B cell (primary cell): Measurements from ENCODE around the gene ALKBH4. TPM values are rescaled to one million over a fixed set of nuclear protein-coding genes. Genes with fewer than 3 reads are reported as not detected.

ENCODE experiments used
- ATAC-seq: fragments of 200-7000 bp; cut with Tn5 transposase; one replicate; pipeline ENCODE4 v1.10.0; 2021; ENCODE audit warnings: low read depth, mild to moderate bottlenecking, moderate number of reproducible peaks, moderate library complexity
- CTCF ChIA-PET: fragments of 350-600 bp; sonication (Branson Sonifier 250); formaldehyde crosslinking; loops from one replicate; lab custom pipeline; 2021; ENCODE audit warnings: antibody characterized with exemption, inconsistent platforms; lab: Charles Lee
- POLR2A ChIA-PET: fragments of 350-600 bp; sonication (Branson Sonifier 250); formaldehyde crosslinking; loops from one replicate; lab custom pipeline; 2021; ENCODE audit warnings: antibody characterized with exemption; lab: Charles Lee
- DNase-seq: peaks from one replicate; pipeline ENCODE4 v3.0.0; 2013
- H2AFZ ChIP-seq: 2 replicates; pipeline ENCODE4 v1.6.1; 2012; ENCODE audit warnings: mild to moderate bottlenecking, low read depth, low read length; ENCODE audit not compliant: insufficient read depth, poor library complexity, severe bottlenecking
- H3K27ac ChIP-seq, 2 donors: 1 replicate in 1 of 2; 2 replicates in 1 of 2; pipeline ENCODE4 v1.5.1; 2012 to 2013; ENCODE audit warnings: low read length in 2 of 2, mild to moderate bottlenecking in 2 of 2, moderate library complexity in 1 of 2
- H3K27me3 ChIP-seq, 4 experiments: fragments of 200-600 bp in 1 of 4; sonication (generic) in 1 of 4; replicated peaks in 1 of 4; 1 replicate in 2 of 4; 2 replicates in 2 of 4; pipeline versions ENCODE4 v1.6.1 to v1.7.0; 2013 to 2016; ENCODE audit warnings: low read length in 3 of 4, mild to moderate bottlenecking in 2 of 4, mixed read lengths in 1 of 4, moderate library complexity in 1 of 4; ENCODE audit not compliant: insufficient read depth in 4 of 4, control insufficient read depth in 3 of 4; ENCODE audit errors: control extremely low read depth in 1 of 4
- H3K36me3 ChIP-seq, 2 experiments: replicated peaks in 1 of 2; 1 replicate in 1 of 2; 2 replicates in 1 of 2; pipeline versions ENCODE4 v1.6.1 to v1.7.1; 2013; ENCODE audit warnings: low read length in 1 of 2; ENCODE audit not compliant: insufficient read depth in 2 of 2, control insufficient read depth in 1 of 2; ENCODE audit errors: control extremely low read depth in 1 of 2, extremely low read depth in 1 of 2
- H3K4me1 ChIP-seq, 2 donors: fragments of 200-600 bp in 1 of 2; sonication (generic) in 1 of 2; 1 replicate in 1 of 2; 2 replicates in 1 of 2; pipeline versions ENCODE4 v1.5.1 to v1.6.1; 2013 to 2017; ENCODE audit warnings: low read length in 2 of 2; ENCODE audit not compliant: control insufficient read depth in 2 of 2, insufficient read depth in 2 of 2
- H3K4me2 ChIP-seq: replicated peaks from 2 replicates; pipeline ENCODE3; 2012; ENCODE audit warnings: mild to moderate bottlenecking, low read depth, low read length; ENCODE audit not compliant: poor library complexity, severe bottlenecking
- H3K4me3 ChIP-seq, 5 experiments: fragments of 200-600 bp in 1 of 5; sonication (generic) in 1 of 5; 1 replicate in 3 of 5; 2 replicates in 2 of 5; pipeline versions ENCODE4 v1.5.1 to v1.7.0; 2011 to 2016; ENCODE audit warnings: low read length in 4 of 5, mild to moderate bottlenecking in 4 of 5, low read depth in 2 of 5, control low read depth in 1 of 5, moderate library complexity in 1 of 5; ENCODE audit not compliant: insufficient read depth in 1 of 5; ENCODE audit errors: control extremely low read depth in 1 of 5, extremely low read depth in 1 of 5
- H3K79me2 ChIP-seq: fragments of 200-600 bp; sonication (generic); one replicate; pipeline ENCODE4 v1.6.0; 2016; ENCODE audit warnings: low read length; ENCODE audit not compliant: control insufficient read depth, insufficient read depth
- H3K9ac ChIP-seq: fragments of 200-600 bp; sonication (generic); 2 replicates; pipeline ENCODE4 v1.6.1; 2017; ENCODE audit warnings: mild to moderate bottlenecking, low read length, moderate library complexity
- H3K9me3 ChIP-seq, 3 donors: one replicate each; pipeline versions ENCODE4 v1.6.1 to v1.7.1; 2013; ENCODE audit warnings: low read length in 2 of 3; ENCODE audit not compliant: control insufficient read depth in 2 of 3, insufficient read depth in 1 of 3; ENCODE audit errors: control extremely low read depth in 1 of 3
- H4K20me1 ChIP-seq: 2 replicates; pipeline ENCODE4 v1.6.0; 2012; ENCODE audit warnings: mild to moderate bottlenecking, low read length; ENCODE audit not compliant: insufficient read depth, control insufficient read depth, poor library complexity, severe bottlenecking
- H3K27ac Mint-ChIP-seq: one replicate; pipeline ENCODE4 v1.8.0; 2021; ENCODE audit warnings: mixed read lengths
- H3K27me3 Mint-ChIP-seq: one replicate; pipeline ENCODE4 v1.8.0; 2021; ENCODE audit warnings: mixed read lengths
- H3K4me1 Mint-ChIP-seq: one replicate; pipeline ENCODE4 v1.8.0; 2021; ENCODE audit warnings: mixed read lengths
- H3K4me3 Mint-ChIP-seq: one replicate; pipeline ENCODE4 v1.8.0; 2021; ENCODE audit warnings: mixed read lengths
- H3K9me3 Mint-ChIP-seq: one replicate; pipeline ENCODE4 v1.8.0; 2022; ENCODE audit warnings: mixed read lengths; ENCODE audit not compliant: insufficient read depth
- CTCF ChIP-seq: fragments of 200-600 bp; IDR thresholded peaks from one replicate; pipeline ENCODE4 v1.8.0; 2022; ENCODE audit warnings: antibody characterized with exemption, mild to moderate bottlenecking
- EZH2 ChIP-seq: IDR thresholded peaks from 2 replicates; pipeline ENCODE4 v1.6.1; 2012; ENCODE audit warnings: borderline replicate concordance, low read depth, mild to moderate bottlenecking, moderate library complexity, low read length; ENCODE audit not compliant: insufficient read depth, poor library complexity, severe bottlenecking
- WGBS: methylation state at CpG from one replicate; pipeline ENCODE4 v1.1.5; 2013; ENCODE audit warnings: missing lambda C conversion rate; ENCODE audit not compliant: insufficient coverage; 5-methylcytosine and 5-hydroxymethylcytosine counted together
- intact Hi-C: fragments of 100-400 bp; cut with micrococcal nuclease; formaldehyde crosslinking; loops from one replicate; pipeline ENCODE4 v1.10.0; 2022
- polyA plus RNA-seq: library from polyadenylated mRNA; depleted of rRNA; stranded (reverse); fragments of >200 nt; gene quantifications from 2 replicates; pipeline ENCODE4 v1.2.3, GENCODE V29; 2012
- total RNA-seq, 2 donors: library from RNA; stranded (reverse); fragments of 120-200 nt in 1 of 2; gene quantifications; 1 replicate in 1 of 2; 2 replicates in 1 of 2; pipeline versions ENCODE4 v1.2.3 to v1.2.4, GENCODE V29; 2013 to 2022

Gene ALKBH4
- total and polyA plus RNA-seq, 2 donors (not counting 1 experiment from before 2014, with no cell fraction given): 6.2 to 8.6 TPM

- ATAC-seq (no peak), DNase-seq (no peak)
- Histone ChIP-seq H3K9me3 (no peaks in the 10 kb centered on the region), H2AFZ (no peak overlapping the region), H3K27me3 (no peaks in the 10 kb centered on the region), H3K4me1 (peaks cover 18 to 27% of the 10 kb centered on the region in 2 donors), H3K27ac (no peak overlapping the region), H3K9ac (no peak overlapping the region), H3K4me3 (no peak overlapping the region), H3K36me3 (peaks cover 0 to 45% of the 10 kb centered on the region in 2 experiments), H4K20me1 (peaks cover 6% of the 10 kb centered on the region), H3K4me2 (no peak overlapping the region), H3K79me2 (peaks cover 39% of the 10 kb centered on the region)
- ChIA-PET CTCF (interaction anchor here (1.1 to 2.3 kb wide), 2 partner anchors 57 to 64 kb away, joined by 3 to 6 read pairs; no protein-coding TSS in a partner anchor), POLR2A (no interaction called here)
- 89% methylated on average over 40 of the region's 40 CpGs for WGBS
- H3K27ac Mint-ChIP-seq: no peak overlapping the region
- intact Hi-C loops: no loop called here
- H3K27me3 Mint-ChIP-seq: no peaks in the 10 kb centered on the region
- no peak overlapping the region for H3K4me3 Mint-ChIP-seq
- H3K4me1 Mint-ChIP-seq: peaks cover 22% of the 10 kb centered on the region
- no peaks in the 10 kb centered on the region for H3K9me3 Mint-ChIP-seq
- TF ChIP-seq CTCF (no peak), EZH2 (no peak)
These were observed 4.1 kb upstream of the ALKBH4 start for GRCh38 chr7:102468478-102469350.
